Measurements from ENCODE around the gene FAM184B.

Gene FAM184B

GRCh38 chr4:17781300-17782287, at the start of gene FAM184B:
FAM184B (minus strand) TSS chr4:17781621; CDS start chr4:17781299, 322 bp downstream.
- no peak for DNase-seq

GRCh38 chr4:17823871-17824669, 42.6 kb upstream of the FAM184B start:
- no peak for DNase-seq

- DNase-seq, result no peak
Observed at GRCh38 chr4:17817027-17817426, 35.6 kb upstream of the FAM184B start.

- no peak for DNase-seq
Observed at GRCh38 chr4:17816142-17816541, 34.7 kb upstream of the FAM184B start.

GRCh38 chr4:17814140-17814539, 32.7 kb upstream of the FAM184B start:
- no peak for DNase-seq

- no peak for DNase-seq
Observed at GRCh38 chr4:17812801-17813200, 31.4 kb upstream of the FAM184B start.

- DNase-seq, result no peak
Observed at GRCh38 chr4:17812125-17812524, 30.7 kb upstream of the FAM184B start.

GRCh38 chr4:17811078-17811603, 29.7 kb upstream of the FAM184B start:
- DNase-seq, result no peak

- peak; percentile 93 for DNase-seq
Observed at GRCh38 chr4:17810260-17811077, 29.0 kb upstream of the FAM184B start, which contains the start of the genes DCAF16 and NCAPG. DCAF16 (minus strand) TSS chr4:17810757; CDS start chr4:17804141, 6,616 bp downstream. NCAPG (plus strand) TSS chr4:17810979; CDS start chr4:17811078, 99 bp downstream.

- no peak for DNase-seq
Observed at GRCh38 chr4:17809667-17810066, 28.2 kb upstream of the FAM184B start.

GRCh38 chr4:17807446-17807845, 26.0 kb upstream of the FAM184B start:
- no peak for DNase-seq

GRCh38 chr4:17805580-17806155, 24.2 kb upstream of the FAM184B start:
- no peak for DNase-seq

- DNase-seq, result no peak
Observed at GRCh38 chr4:17797808-17798207, 16.4 kb upstream of the FAM184B start.

GRCh38 chr4:17794730-17795129, 13.3 kb upstream of the FAM184B start:
- DNase-seq, result no peak

GRCh38 chr4:17788956-17789355, 7.5 kb upstream of the FAM184B start:
- no peak for DNase-seq

- DNase-seq, result no peak
Observed at GRCh38 chr4:17787315-17787714, 5.9 kb upstream of the FAM184B start.

- DNase-seq, result no peak
Observed at GRCh38 chr4:17786567-17786966, 5.1 kb upstream of the FAM184B start.

- no peak for DNase-seq
Observed at GRCh38 chr4:17785858-17786257, 4.4 kb upstream of the FAM184B start.

- DNase-seq, result no peak
Observed at GRCh38 chr4:17780501-17781299, 721 bp downstream of the FAM184B start.

- DNase-seq, result no peak
Observed at GRCh38 chr4:17778431-17778830, 3.0 kb downstream of the FAM184B start.

- DNase-seq, result no peak
Observed at GRCh38 chr4:17773135-17773698, 8.2 kb downstream of the FAM184B start.
